GM21737 (cell line): ENCODE data around the gene C21orf58.
"Not testable (repeated sequence)": the region's sequence is repeated elsewhere in the genome, so short reads cannot be mapped to it uniquely, and the experiment has no call there.

Source experiments
- ATAC-seq: cut with Tn5 transposase; IDR thresholded peaks from one replicate; pipeline ENCODE4 v1.9.1; 2021; ENCODE audit warnings: mild to moderate bottlenecking, moderate library complexity; ENCODE audit not compliant: unreplicated experiment

C21orf58 gene

GRCh38 chr21:46325073-46325912 is 1.6 kb upstream of the C21orf58 start:
- ATAC-seq = no peak

- peak; percentile 50 for ATAC-seq
These were observed 861 bp upstream of the C21orf58 start for GRCh38 chr21:46324390-46325072.

- ATAC-seq = no peak
These were observed 402 bp downstream of the C21orf58 start for GRCh38 chr21:46323227-46323709.

- ATAC-seq = no peak
These were observed 1.1 kb downstream of the C21orf58 start for GRCh38 chr21:46322351-46323226.

- ATAC-seq = no peak
These were observed 3.3 kb downstream of the C21orf58 start for GRCh38 chr21:46320331-46320801.

- ATAC-seq = no peak
These were observed 4.5 kb downstream of the C21orf58 start for GRCh38 chr21:46319186-46319585.

GRCh38 chr21:46318464-46318845 is 5.2 kb downstream of the C21orf58 start:
- ATAC-seq = no peak

- ATAC-seq = no peak
These were observed 5.8 kb downstream of the C21orf58 start for GRCh38 chr21:46317710-46318463.

GRCh38 chr21:46316708-46317324 is 6.9 kb downstream of the C21orf58 start:
- no peak for ATAC-seq

- no peak for ATAC-seq
These were observed 9.1 kb downstream of the C21orf58 start for GRCh38 chr21:46314441-46315020.

- ATAC-seq = no peak
These were observed 10.7 kb downstream of the C21orf58 start for GRCh38 chr21:46312949-46313348.

GRCh38 chr21:46311568-46311967 is 12.1 kb downstream of the C21orf58 start:
- no peak for ATAC-seq

- ATAC-seq = not testable (repeated sequence)
These were observed 13.4 kb downstream of the C21orf58 start for GRCh38 chr21:46310260-46310659.

- ATAC-seq = no peak
These were observed 15.2 kb downstream of the C21orf58 start for GRCh38 chr21:46308431-46308830.

GRCh38 chr21:46307625-46308024 is 16.0 kb downstream of the C21orf58 start:
- no peak for ATAC-seq

GRCh38 chr21:46304955-46305354 is 18.7 kb downstream of the C21orf58 start:
- no peak for ATAC-seq

GRCh38 chr21:46304437-46304836 is 19.2 kb downstream of the C21orf58 start:
- ATAC-seq = no peak

- no peak for ATAC-seq
These were observed 21.9 kb downstream of the C21orf58 start for GRCh38 chr21:46301759-46302158.

GRCh38 chr21:46299167-46299566 is 24.5 kb downstream of the C21orf58 start:
- no peak for ATAC-seq
